IMR-90 (cell line): ENCODE results near the gene CCDC7. TPM values are rescaled to one million over a fixed set of nuclear protein-coding genes. Genes with fewer than 3 reads are reported as not detected.
"Not testable (repeated sequence)": the region's sequence is repeated elsewhere in the genome, so short reads cannot be mapped to it uniquely, and the experiment has no call there.

Source experiments
- ATAC-seq: fragments of 200-7000 bp; cut with Tn5 transposase; 2 replicates; pipeline ENCODE4 v1.9.1; 2020; ENCODE audit warnings: low read depth, mild to moderate bottlenecking, moderate library complexity
- BruUV-seq: library from RNA; stranded (reverse); fragments of 400-500 nt; replicated peaks from 2 replicates; lab custom pipeline; 2021; lab: Mats Ljungman, UMichigan
- CTCF ChIA-PET: fragments of 300-600 bp; formaldehyde crosslinking; extraction: SDS; loops from one replicate; lab custom pipeline; 2021; ENCODE audit warnings: antibody characterized with exemption; lab: Yijun Ruan, JAX
- POLR2A ChIA-PET: fragments of 300-600 bp; sonication (Branson Sonifier 250); formaldehyde crosslinking; loops from one replicate; lab custom pipeline; 2022; ENCODE audit warnings: antibody characterized with exemption; ENCODE audit not compliant: unreplicated experiment; lab: Charles Lee
- DNase-seq: peaks from one replicate; pipeline ENCODE4 v3.0.0; 2013
- H2AFZ ChIP-seq: replicated peaks from 2 replicates; pipeline ENCODE3; 2013; ENCODE audit warnings: low read length, mild to moderate bottlenecking; ENCODE audit not compliant: poor library complexity
- H2AK5ac ChIP-seq: 2 replicates; pipeline ENCODE4 v1.6.1; 2013; ENCODE audit warnings: low read depth, low read length, inconsistent platforms
- H2AK9ac ChIP-seq: replicated peaks from 2 replicates; pipeline ENCODE3; 2013; ENCODE audit warnings: mild to moderate bottlenecking, low read depth, low read length, moderate library complexity; ENCODE audit not compliant: poor library complexity
- H2BK120ac ChIP-seq: 2 replicates; pipeline ENCODE4 v1.6.1; 2013; ENCODE audit warnings: low read depth, low read length, inconsistent platforms
- H2BK15ac ChIP-seq: 3 replicates; pipeline ENCODE4 v1.6.1; 2013; ENCODE audit warnings: low read depth, low read length, inconsistent platforms
- H2BK20ac ChIP-seq: 2 replicates; pipeline ENCODE4 v1.6.1; 2013; ENCODE audit warnings: low read depth, mild to moderate bottlenecking, inconsistent platforms, low read length, moderate library complexity
- H2BK5ac ChIP-seq: 2 replicates; pipeline ENCODE4 v1.6.1; 2013; ENCODE audit warnings: mild to moderate bottlenecking, low read depth, low read length, inconsistent platforms; ENCODE audit not compliant: poor library complexity, severe bottlenecking
- H3K14ac ChIP-seq: replicated peaks from 2 replicates; pipeline ENCODE4 v1.6.1; 2013; ENCODE audit warnings: low read depth, low read length, inconsistent platforms
- H3K18ac ChIP-seq: 2 replicates; pipeline ENCODE4 v1.6.1; 2013; ENCODE audit warnings: low read depth, low read length, control low read depth
- H3K23ac ChIP-seq: 2 replicates; pipeline ENCODE4 v1.6.1; 2013; ENCODE audit warnings: low read depth, low read length, inconsistent platforms
- H3K27ac ChIP-seq: 2 replicates; pipeline ENCODE4 v1.5.1; 2013; ENCODE audit warnings: mild to moderate bottlenecking, control low read depth, low read length; ENCODE audit not compliant: insufficient read depth
- H3K27me3 ChIP-seq: 2 replicates; pipeline ENCODE4 v1.6.1; 2013; ENCODE audit warnings: low read length; ENCODE audit not compliant: control insufficient read depth, insufficient read depth
- H3K36me3 ChIP-seq: 2 replicates; pipeline ENCODE4 v1.6.1; 2013; ENCODE audit warnings: low read length, mixed read lengths; ENCODE audit not compliant: control insufficient read depth, insufficient read depth
- H3K4ac ChIP-seq: 2 replicates; pipeline ENCODE4 v1.6.1; 2013; ENCODE audit warnings: low read depth, low read length, inconsistent platforms
- H3K4me1 ChIP-seq: 2 replicates; pipeline ENCODE4 v1.6.1; 2013; ENCODE audit warnings: low read length, mixed read lengths; ENCODE audit not compliant: control insufficient read depth, insufficient read depth
- H3K4me2 ChIP-seq: 2 replicates; pipeline ENCODE4 v1.6.1; 2013; ENCODE audit warnings: low read depth, mild to moderate bottlenecking, control low read depth, low read length, moderate library complexity
- H3K4me3 ChIP-seq: 2 replicates; pipeline ENCODE4 v1.5.1; 2013; ENCODE audit warnings: low read depth, mild to moderate bottlenecking, control low read depth, low read length, moderate library complexity; ENCODE audit not compliant: insufficient read depth
- H3K56ac ChIP-seq: 2 replicates; pipeline ENCODE4 v1.6.1; 2013; ENCODE audit warnings: low read length, inconsistent platforms; ENCODE audit not compliant: insufficient read depth; ENCODE audit errors: extremely low read depth
- H3K79me1 ChIP-seq, 2 experiments: 2 replicates each; pipeline ENCODE4 v1.6.1; 2013; ENCODE audit warnings: low read length in 2 of 2, inconsistent platforms in 1 of 2, low read depth in 1 of 2
- H3K9ac ChIP-seq: 2 replicates; pipeline ENCODE4 v1.6.1; 2013; ENCODE audit warnings: low read depth, low read length, control low read depth
- H3K9me1 ChIP-seq: 2 replicates; pipeline ENCODE4 v1.6.1; 2013; ENCODE audit warnings: low read length, inconsistent platforms; ENCODE audit not compliant: insufficient read depth
- H3K9me3 ChIP-seq: 2 replicates; pipeline ENCODE4 v1.6.1; 2013; ENCODE audit warnings: low read length; ENCODE audit not compliant: control insufficient read depth, insufficient read depth
- H4K20me1 ChIP-seq: 2 replicates; pipeline ENCODE4 v1.6.1; 2013; ENCODE audit warnings: low read length, inconsistent platforms; ENCODE audit not compliant: insufficient read depth
- H4K5ac ChIP-seq: 2 replicates; pipeline ENCODE4 v1.6.1; 2013; ENCODE audit warnings: mild to moderate bottlenecking, low read depth, low read length, control low read depth
- H4K8ac ChIP-seq, 2 experiments: 2 replicates each; pipeline ENCODE4 v1.6.1; 2013; ENCODE audit warnings: low read depth in 2 of 2, low read length in 2 of 2, control low read depth in 1 of 2, inconsistent platforms in 1 of 2
- H4K91ac ChIP-seq: 2 replicates; pipeline ENCODE4 v1.6.1; 2013; ENCODE audit warnings: low read depth, low read length, inconsistent platforms; ENCODE audit not compliant: insufficient read depth
- BHLHE40 ChIP-seq: fragments of 150-350 bp; IDR thresholded peaks from 2 replicates; pipeline ENCODE4 v1.6.1; 2016; ENCODE audit warnings: mild to moderate bottlenecking, low read depth, low read length
- WGBS, 2 experiments: methylation state at CpG; one replicate each; pipeline versions ENCODE4 v1.1.5 to v1.1.7; 2013; ENCODE audit warnings: missing lambda C conversion rate in 2 of 2; ENCODE audit not compliant: insufficient read length in 1 of 2; ENCODE audit errors: extremely low coverage in 2 of 2; 5-methylcytosine and 5-hydroxymethylcytosine counted together
- dilution Hi-C: fragments of 300-500 bp; cut with HindIII; formaldehyde crosslinking; loops from one replicate; pipeline ENCODE4 v1.14.3; 2018; ENCODE audit warnings: low sequenced_read_pairs; ENCODE audit not compliant: unreplicated experiment
- in situ Hi-C: fragments of 300-500 bp; cut with MboI; formaldehyde crosslinking; loops from 3 replicates; pipeline ENCODE4 v1.14.3; 2019; ENCODE audit warnings: low sequenced_read_pairs, inconsistent platforms, mixed read lengths
- intact Hi-C: fragments of 100-400 bp; cut with micrococcal nuclease; formaldehyde crosslinking; loops from 2 replicates; pipeline ENCODE4 v1.10.0; 2022
- polyA plus RNA-seq, 3 experiments: library from polyadenylated mRNA; depleted of rRNA; stranded (reverse); fragments of >200 nt; gene quantifications; 2 replicates each; pipeline ENCODE4 v1.2.3, GENCODE V29; 2012; ENCODE audit warnings: low replicate concordance in 1 of 3
- total RNA-seq: library from RNA; depleted of rRNA; stranded (reverse); fragments of >200 nt; gene quantifications from 2 replicates; pipeline ENCODE4 v1.2.3, GENCODE V29; 2012

CCDC7 gene
- total and polyA plus RNA-seq, 2 of the 4 experiments (the other 2 are of a cell fraction): 0.74 to 4.3 TPM

DNA sequence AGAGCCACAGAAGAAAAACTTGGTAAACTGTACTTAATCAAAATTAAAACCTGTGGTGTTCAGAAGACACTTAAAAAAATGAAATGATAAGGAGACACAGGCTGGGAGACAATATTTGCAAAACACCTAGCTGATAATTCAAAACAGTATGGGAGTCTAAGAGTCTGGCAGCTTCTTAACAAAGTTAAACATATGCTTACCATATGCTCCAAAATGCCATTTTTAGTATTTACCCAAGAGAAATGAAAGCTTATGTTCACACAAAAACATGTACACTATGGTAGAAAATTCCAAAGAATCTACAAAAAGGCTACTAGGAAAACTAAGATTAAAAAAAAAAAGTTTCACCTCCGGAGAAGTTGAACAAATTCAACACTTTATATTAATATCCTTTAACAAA is 463.5 kb downstream of the CCDC7 start:
- Histone ChIP-seq H2AK9ac (no peak overlapping the region), H3K14ac (no peak overlapping the region), H3K23ac (no peak overlapping the region), H3K9me3 (no peaks in the 10 kb centered on the region), H3K9me1 (no peaks in the 10 kb centered on the region; the same call in 1 of the 2 replicates), H3K4me1 (no peaks in the 10 kb centered on the region), H4K91ac (no peak overlapping the region), H2BK5ac (peak overlapping the region; percentile 44), H3K4ac (no peak overlapping the region), H4K8ac (no peak overlapping the region), H4K20me1 (peaks cover 35% of the 10 kb centered on the region; the same call in 1 of the 2 replicates), H3K27ac (no peak overlapping the region), H3K27me3 (no peaks in the 10 kb centered on the region), H3K9ac (no peak overlapping the region), H2BK120ac (no peak overlapping the region), H3K18ac (no peak overlapping the region), H3K4me2 (no peak overlapping the region), H3K36me3 (peaks cover 48% of the 10 kb centered on the region), H3K79me1 (peaks cover 26 to 45% of the 10 kb centered on the region in 2 experiments), H2BK20ac (no peak overlapping the region), H2BK15ac (no peak overlapping the region), H4K5ac (no peak overlapping the region), H3K56ac (no peak overlapping the region), H2AK5ac (no peak overlapping the region), H3K4me3 (no peak overlapping the region), H2AFZ (no peak overlapping the region)
- BruUV-seq: no TSS peak
- CTCF ChIA-PET: interaction anchor here (0.8 kb wide), 1 partner anchor 17 kb away, joined by 3 read pairs; no protein-coding TSS in a partner anchor
- no peak for TF ChIP-seq BHLHE40
- dilution Hi-C loops: no loop called here
- WGBS, 2 experiments: 86% methylated on average over 1 of the region's 1 CpG; no CpG with 5 or more reads in 1 of the 2 experiments
- in situ Hi-C loops: no loop called here
- intact Hi-C loops: no loop called here
- POLR2A ChIA-PET: no interaction called here
- ATAC-seq: no peak
- DNase-seq: peak; percentile 41

DNA sequence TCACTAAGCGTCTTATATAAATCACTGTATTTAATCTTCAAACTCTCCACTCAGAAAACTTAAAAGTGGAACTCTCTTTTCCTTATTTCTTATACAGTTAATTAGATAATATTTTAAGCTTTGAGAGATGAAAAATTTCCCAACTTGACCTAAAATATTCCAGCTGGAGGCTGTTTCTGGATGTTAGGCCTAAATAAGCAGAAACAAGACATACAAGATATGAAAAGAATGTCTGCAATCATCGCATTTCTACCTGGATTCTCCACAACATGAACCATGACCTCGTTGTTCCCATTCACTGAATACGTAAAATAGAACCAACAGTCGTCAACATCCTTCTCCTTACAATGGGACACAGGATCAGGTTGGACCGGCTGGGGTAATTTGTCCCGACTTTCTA is 464.0 kb downstream of the CCDC7 start:
- H2BK20ac ChIP-seq, H3K14ac ChIP-seq, H3K9ac ChIP-seq, H4K5ac ChIP-seq, BruUV-seq, H3K4me2 ChIP-seq, H4K8ac ChIP-seq, POLR2A ChIA-PET, H3K9me1 ChIP-seq, H3K18ac ChIP-seq, H4K91ac ChIP-seq, H3K27me3 ChIP-seq, H3K4me3 ChIP-seq, ATAC-seq, H2AK9ac ChIP-seq, intact Hi-C loops, H2BK120ac ChIP-seq, H3K27ac ChIP-seq, in situ Hi-C loops, dilution Hi-C loops, H2AFZ ChIP-seq, H3K4me1 ChIP-seq, DNase-seq, H3K9me3 ChIP-seq, H2AK5ac ChIP-seq, H3K23ac ChIP-seq, H3K4ac ChIP-seq, H2BK15ac ChIP-seq, H3K56ac ChIP-seq: not testable (repeated sequence)
- CTCF ChIA-PET: interaction anchor here (0.8 to 1.1 kb wide), 2 partner anchors 17 to 99 kb away, joined by 3 read pairs; no protein-coding TSS in a partner anchor
- WGBS, 2 experiments: no CpG with 5 or more reads among the region's 7 CpGs
- Histone ChIP-seq H2BK5ac (peak overlapping the region; percentile 33), H4K20me1 (peaks cover 39% of the 10 kb centered on the region; the same call in 1 of the 2 replicates), H3K36me3 (peaks cover 48% of the 10 kb centered on the region), H3K79me1 (peaks cover 25 to 48% of the 10 kb centered on the region in 2 experiments)
